Measurements from ENCODE around the gene ABCB4. TPM values are rescaled to one million over a fixed set of nuclear protein-coding genes. Genes with fewer than 3 reads are reported as not detected.

Gene ABCB4
- polyA plus RNA-seq, 1 donor (not counting 4 experiments of a cell fraction or from before 2014, with no cell fraction given) = not detected

DNA sequence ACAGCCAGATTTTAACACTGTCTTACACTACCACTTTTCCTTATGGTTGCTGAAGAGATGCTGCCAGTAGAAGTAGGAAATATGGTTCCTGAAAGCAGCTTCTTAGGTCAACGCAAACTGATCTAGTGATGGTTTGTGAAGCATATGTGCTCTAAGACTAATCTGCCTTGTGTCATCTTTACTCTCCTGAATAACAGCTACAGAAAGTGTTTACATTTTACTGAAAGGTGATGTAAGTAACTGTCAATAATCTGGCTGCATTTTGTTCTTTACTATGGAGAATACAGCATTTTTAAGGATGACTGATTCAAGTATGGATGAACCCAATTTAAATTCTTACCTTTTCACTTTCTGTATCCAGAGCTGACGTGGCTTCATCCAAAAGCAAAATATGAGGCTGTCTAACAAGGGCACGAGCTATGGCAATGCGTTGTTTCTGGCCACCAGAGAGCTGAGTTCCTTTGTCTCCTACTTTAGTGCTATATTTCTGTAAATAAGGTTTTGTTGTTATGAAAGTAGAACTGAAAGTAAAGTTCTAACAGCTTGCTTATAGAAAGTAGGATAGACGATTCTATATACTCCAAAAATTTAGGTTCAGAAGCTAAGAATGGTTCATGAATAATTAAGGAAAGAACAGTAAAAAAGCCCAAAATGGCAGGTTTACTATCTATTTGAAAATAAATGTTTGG is 30.2 kb upstream of the ABCB4 start:
- no peak overlapping the region for H3K4me3 ChIP-seq (ENCODE audit: control insufficient read depth in 2 of 3, extremely low read depth in 1 of 3, insufficient read depth in 2 of 3, low read depth in 1 of 3, low read length in 3 of 3)
- dilution Hi-C loops (cut with MboI; ENCODE audit: extremely low pct_ligation_motif_present, low sequenced_read_pairs) = no loop called here
- H3K36me3 ChIP-seq (ENCODE audit: control insufficient read depth in 2 of 2, extremely low read depth in 1 of 2, insufficient read depth in 2 of 2, low read length in 2 of 2) = no peaks in the 10 kb centered on the region
- no peak for DNase-seq (ENCODE audit: low read depth, low spot score)
- TF ChIP-seq EZH2 (IDR thresholded peaks at IDR 0.05; ENCODE audit: low read length) = no peak
- no peaks in the 10 kb centered on the region for H4K20me1 ChIP-seq (ENCODE audit: control insufficient read depth, extremely low read depth, insufficient read depth, low read length)
- no peaks in the 10 kb centered on the region for H3K4me1 ChIP-seq (ENCODE audit: control insufficient read depth, extremely low read depth, insufficient read depth, low read length)
- H3K79me2 ChIP-seq (ENCODE audit: control insufficient read depth, insufficient read depth, low read length) = no peaks in the 10 kb centered on the region
- H3K9ac ChIP-seq (ENCODE audit: control insufficient read depth, extremely low read depth, insufficient read depth, low read length) = no peak overlapping the region
- H3K27me3 ChIP-seq (ENCODE audit: control insufficient read depth, extremely low read depth, insufficient read depth, low read length) = no peaks in the 10 kb centered on the region
- no peak overlapping the region for H3K27ac ChIP-seq (ENCODE audit: control insufficient read depth, insufficient read depth, low read length)
- no peak for FAIRE-seq
- H2AFZ ChIP-seq (ENCODE audit: control insufficient read depth, low read length) = no peak overlapping the region
- no peak overlapping the region for H3K4me2 ChIP-seq (ENCODE audit: control insufficient read depth, extremely low read depth, insufficient read depth, low read depth, low read length)
- H3K9me1 ChIP-seq (ENCODE audit: control insufficient read depth, extremely low read depth, insufficient read depth, low read length) = no peaks in the 10 kb centered on the region
- H3K9me3 ChIP-seq (ENCODE audit: control insufficient read depth, low read depth, low read length) = no peaks in the 10 kb centered on the region

DNA sequence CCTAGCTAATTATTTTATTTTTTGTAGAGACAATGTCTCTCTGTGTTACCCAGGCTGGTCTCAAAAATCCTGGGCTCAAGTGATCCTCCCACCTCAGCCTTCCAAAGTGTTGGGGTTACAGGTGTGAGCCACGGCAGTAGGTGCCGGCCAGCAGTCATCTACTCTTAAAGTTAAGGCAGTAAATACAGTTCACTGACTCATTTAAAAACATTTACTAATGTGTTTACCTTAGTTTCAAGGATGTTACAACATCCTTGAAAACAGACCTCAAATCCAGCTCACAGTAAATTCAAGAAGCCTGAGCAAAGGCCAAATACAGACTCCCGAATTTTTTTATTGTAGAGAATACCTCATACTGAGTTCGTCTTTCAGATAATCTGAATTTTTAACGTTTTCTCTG is 29.6 kb upstream of the ABCB4 start:
- H3K27me3 ChIP-seq (ENCODE audit: control insufficient read depth, extremely low read depth, insufficient read depth, low read length) = no peaks in the 10 kb centered on the region
- no peak overlapping the region for H3K4me2 ChIP-seq (ENCODE audit: control insufficient read depth, extremely low read depth, insufficient read depth, low read depth, low read length)
- FAIRE-seq (no peak), DNase-seq (ENCODE audit: low read depth, low spot score) (no peak)
- no peaks in the 10 kb centered on the region for H4K20me1 ChIP-seq (ENCODE audit: control insufficient read depth, extremely low read depth, insufficient read depth, low read length)
- no peak overlapping the region for H3K9ac ChIP-seq (ENCODE audit: control insufficient read depth, extremely low read depth, insufficient read depth, low read length)
- no peaks in the 10 kb centered on the region for H3K36me3 ChIP-seq (ENCODE audit: control insufficient read depth in 2 of 2, extremely low read depth in 1 of 2, insufficient read depth in 2 of 2, low read length in 2 of 2)
- no peak overlapping the region for H3K27ac ChIP-seq (ENCODE audit: control insufficient read depth, insufficient read depth, low read length)
- no peak for TF ChIP-seq EZH2 (IDR thresholded peaks at IDR 0.05; ENCODE audit: low read length)
- dilution Hi-C loops (cut with MboI; ENCODE audit: extremely low pct_ligation_motif_present, low sequenced_read_pairs) = no loop called here
- H2AFZ ChIP-seq (ENCODE audit: control insufficient read depth, low read length) = no peak overlapping the region
- H3K9me1 ChIP-seq (ENCODE audit: control insufficient read depth, extremely low read depth, insufficient read depth, low read length) = no peaks in the 10 kb centered on the region
- H3K79me2 ChIP-seq (ENCODE audit: control insufficient read depth, insufficient read depth, low read length) = no peaks in the 10 kb centered on the region
- no peak overlapping the region for H3K4me3 ChIP-seq (ENCODE audit: control insufficient read depth in 2 of 3, extremely low read depth in 1 of 3, insufficient read depth in 2 of 3, low read depth in 1 of 3, low read length in 3 of 3)
- H3K4me1 ChIP-seq (ENCODE audit: control insufficient read depth, extremely low read depth, insufficient read depth, low read length) = no peaks in the 10 kb centered on the region
- no peaks in the 10 kb centered on the region for H3K9me3 ChIP-seq (ENCODE audit: control insufficient read depth, low read depth, low read length)

DNA sequence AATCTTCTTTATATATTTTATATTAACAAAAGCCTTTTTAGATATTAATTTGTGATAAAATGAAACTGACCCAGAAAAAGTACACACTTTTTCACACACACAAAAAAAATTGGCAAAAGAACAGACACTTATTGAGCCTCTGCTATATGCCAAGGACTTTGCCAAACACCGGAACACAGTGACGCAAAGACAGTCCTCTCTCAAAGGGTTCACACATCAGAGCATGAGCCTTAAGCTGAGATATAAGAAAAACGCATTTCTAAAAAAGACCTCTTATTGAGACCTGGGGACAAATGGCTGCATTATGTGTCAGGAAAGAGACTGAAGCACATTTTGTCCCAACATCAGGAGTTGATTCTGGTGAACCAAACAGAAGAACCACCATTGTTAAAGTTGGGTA is 24.0 kb upstream of the ABCB4 start:
- no peak overlapping the region for H3K9ac ChIP-seq (ENCODE audit: control insufficient read depth, extremely low read depth, insufficient read depth, low read length)
- no peaks in the 10 kb centered on the region for H3K9me3 ChIP-seq (ENCODE audit: control insufficient read depth, low read depth, low read length)
- no peaks in the 10 kb centered on the region for H3K9me1 ChIP-seq (ENCODE audit: control insufficient read depth, extremely low read depth, insufficient read depth, low read length)
- no peak overlapping the region for H3K4me2 ChIP-seq (ENCODE audit: control insufficient read depth, extremely low read depth, insufficient read depth, low read depth, low read length)
- no peak for FAIRE-seq
- no peaks in the 10 kb centered on the region for H3K27me3 ChIP-seq (ENCODE audit: control insufficient read depth, extremely low read depth, insufficient read depth, low read length)
- dilution Hi-C loops (cut with MboI; ENCODE audit: extremely low pct_ligation_motif_present, low sequenced_read_pairs) = no loop called here
- TF ChIP-seq, protein P1, sequence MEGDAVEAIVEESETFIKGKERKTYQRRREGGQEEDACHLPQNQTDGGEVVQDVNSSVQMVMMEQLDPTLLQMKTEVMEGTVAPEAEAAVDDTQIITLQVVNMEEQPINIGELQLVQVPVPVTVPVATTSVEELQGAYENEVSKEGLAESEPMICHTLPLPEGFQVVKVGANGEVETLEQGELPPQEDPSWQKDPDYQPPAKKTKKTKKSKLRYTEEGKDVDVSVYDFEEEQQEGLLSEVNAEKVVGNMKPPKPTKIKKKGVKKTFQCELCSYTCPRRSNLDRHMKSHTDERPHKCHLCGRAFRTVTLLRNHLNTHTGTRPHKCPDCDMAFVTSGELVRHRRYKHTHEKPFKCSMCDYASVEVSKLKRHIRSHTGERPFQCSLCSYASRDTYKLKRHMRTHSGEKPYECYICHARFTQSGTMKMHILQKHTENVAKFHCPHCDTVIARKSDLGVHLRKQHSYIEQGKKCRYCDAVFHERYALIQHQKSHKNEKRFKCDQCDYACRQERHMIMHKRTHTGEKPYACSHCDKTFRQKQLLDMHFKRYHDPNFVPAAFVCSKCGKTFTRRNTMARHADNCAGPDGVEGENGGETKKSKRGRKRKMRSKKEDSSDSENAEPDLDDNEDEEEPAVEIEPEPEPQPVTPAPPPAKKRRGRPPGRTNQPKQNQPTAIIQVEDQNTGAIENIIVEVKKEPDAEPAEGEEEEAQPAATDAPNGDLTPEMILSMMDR (optimal IDR thresholded peaks at IDR 0.05 in 1 of 3, IDR thresholded peaks at IDR 0.05 in 1 of 3, conservative IDR thresholded peaks at IDR 0.05 in 1 of 3; ENCODE audit: extremely low read depth in 1 of 3, insufficient read depth in 2 of 3, low read length in 3 of 3) = no peak
- TF ChIP-seq EZH2 (IDR thresholded peaks at IDR 0.05; ENCODE audit: low read length) = no peak
- no peaks in the 10 kb centered on the region for H3K4me1 ChIP-seq (ENCODE audit: control insufficient read depth, extremely low read depth, insufficient read depth, low read length)
- no peaks in the 10 kb centered on the region for H3K36me3 ChIP-seq (ENCODE audit: control insufficient read depth in 2 of 2, extremely low read depth in 1 of 2, insufficient read depth in 2 of 2, low read length in 2 of 2)
- DNase-seq (ENCODE audit: low read depth, low spot score) = no peak
- no peak overlapping the region for H2AFZ ChIP-seq (ENCODE audit: control insufficient read depth, low read length)
- H4K20me1 ChIP-seq (ENCODE audit: control insufficient read depth, extremely low read depth, insufficient read depth, low read length) = no peaks in the 10 kb centered on the region
- no peaks in the 10 kb centered on the region for H3K79me2 ChIP-seq (ENCODE audit: control insufficient read depth, insufficient read depth, low read length)
- H3K27ac ChIP-seq (ENCODE audit: control insufficient read depth, insufficient read depth, low read length) = no peak overlapping the region
- H3K4me3 ChIP-seq (ENCODE audit: control insufficient read depth in 2 of 3, extremely low read depth in 1 of 3, insufficient read depth in 2 of 3, low read depth in 1 of 3, low read length in 3 of 3) = no peak overlapping the region

Measured in keratinocyte (primary cell).